IMR-90 (cell line): ENCODE results near the gene S100A5. TPM values are rescaled to one million over a fixed set of nuclear protein-coding genes. Genes with fewer than 3 reads are reported as not detected.

Experiments
- ATAC-seq: fragments of 200-7000 bp; cut with Tn5 transposase; 2 replicates; pipeline ENCODE4 v1.9.1; 2020; ENCODE audit warnings: low read depth, mild to moderate bottlenecking, moderate library complexity
- BruUV-seq: library from RNA; stranded (reverse); fragments of 400-500 nt; replicated peaks from 2 replicates; lab custom pipeline; 2021; lab: Mats Ljungman, UMichigan
- CTCF ChIA-PET: fragments of 300-600 bp; formaldehyde crosslinking; extraction: SDS; loops from one replicate; lab custom pipeline; 2021; ENCODE audit warnings: antibody characterized with exemption; lab: Yijun Ruan, JAX
- POLR2A ChIA-PET: fragments of 300-600 bp; sonication (Branson Sonifier 250); formaldehyde crosslinking; loops from one replicate; lab custom pipeline; 2022; ENCODE audit warnings: antibody characterized with exemption; ENCODE audit not compliant: unreplicated experiment; lab: Charles Lee
- DNase-seq: peaks from one replicate; pipeline ENCODE4 v3.0.0; 2013
- H2AFZ ChIP-seq: replicated peaks from 2 replicates; pipeline ENCODE3; 2013; ENCODE audit warnings: low read length, mild to moderate bottlenecking; ENCODE audit not compliant: poor library complexity
- H2AK5ac ChIP-seq: 2 replicates; pipeline ENCODE4 v1.6.1; 2013; ENCODE audit warnings: low read depth, low read length, inconsistent platforms
- H2AK9ac ChIP-seq: replicated peaks from 2 replicates; pipeline ENCODE3; 2013; ENCODE audit warnings: mild to moderate bottlenecking, low read depth, low read length, moderate library complexity; ENCODE audit not compliant: poor library complexity
- H2BK120ac ChIP-seq: 2 replicates; pipeline ENCODE4 v1.6.1; 2013; ENCODE audit warnings: low read depth, low read length, inconsistent platforms
- H2BK15ac ChIP-seq: 3 replicates; pipeline ENCODE4 v1.6.1; 2013; ENCODE audit warnings: low read depth, low read length, inconsistent platforms
- H2BK20ac ChIP-seq: 2 replicates; pipeline ENCODE4 v1.6.1; 2013; ENCODE audit warnings: low read depth, mild to moderate bottlenecking, inconsistent platforms, low read length, moderate library complexity
- H2BK5ac ChIP-seq: 2 replicates; pipeline ENCODE4 v1.6.1; 2013; ENCODE audit warnings: mild to moderate bottlenecking, low read depth, low read length, inconsistent platforms; ENCODE audit not compliant: poor library complexity, severe bottlenecking
- H3K14ac ChIP-seq: replicated peaks from 2 replicates; pipeline ENCODE4 v1.6.1; 2013; ENCODE audit warnings: low read depth, low read length, inconsistent platforms
- H3K18ac ChIP-seq: 2 replicates; pipeline ENCODE4 v1.6.1; 2013; ENCODE audit warnings: low read depth, low read length, control low read depth
- H3K23ac ChIP-seq: 2 replicates; pipeline ENCODE4 v1.6.1; 2013; ENCODE audit warnings: low read depth, low read length, inconsistent platforms
- H3K27ac ChIP-seq: 2 replicates; pipeline ENCODE4 v1.5.1; 2013; ENCODE audit warnings: mild to moderate bottlenecking, control low read depth, low read length; ENCODE audit not compliant: insufficient read depth
- H3K27me3 ChIP-seq: 2 replicates; pipeline ENCODE4 v1.6.1; 2013; ENCODE audit warnings: low read length; ENCODE audit not compliant: control insufficient read depth, insufficient read depth
- H3K36me3 ChIP-seq: 2 replicates; pipeline ENCODE4 v1.6.1; 2013; ENCODE audit warnings: low read length, mixed read lengths; ENCODE audit not compliant: control insufficient read depth, insufficient read depth
- H3K4ac ChIP-seq: 2 replicates; pipeline ENCODE4 v1.6.1; 2013; ENCODE audit warnings: low read depth, low read length, inconsistent platforms
- H3K4me1 ChIP-seq: 2 replicates; pipeline ENCODE4 v1.6.1; 2013; ENCODE audit warnings: low read length, mixed read lengths; ENCODE audit not compliant: control insufficient read depth, insufficient read depth
- H3K4me2 ChIP-seq: 2 replicates; pipeline ENCODE4 v1.6.1; 2013; ENCODE audit warnings: low read depth, mild to moderate bottlenecking, control low read depth, low read length, moderate library complexity
- H3K4me3 ChIP-seq: 2 replicates; pipeline ENCODE4 v1.5.1; 2013; ENCODE audit warnings: low read depth, mild to moderate bottlenecking, control low read depth, low read length, moderate library complexity; ENCODE audit not compliant: insufficient read depth
- H3K56ac ChIP-seq: 2 replicates; pipeline ENCODE4 v1.6.1; 2013; ENCODE audit warnings: low read length, inconsistent platforms; ENCODE audit not compliant: insufficient read depth; ENCODE audit errors: extremely low read depth
- H3K79me1 ChIP-seq, 2 experiments: 2 replicates each; pipeline ENCODE4 v1.6.1; 2013; ENCODE audit warnings: low read length in 2 of 2, inconsistent platforms in 1 of 2, low read depth in 1 of 2
- H3K9ac ChIP-seq: 2 replicates; pipeline ENCODE4 v1.6.1; 2013; ENCODE audit warnings: low read depth, low read length, control low read depth
- H3K9me1 ChIP-seq: 2 replicates; pipeline ENCODE4 v1.6.1; 2013; ENCODE audit warnings: low read length, inconsistent platforms; ENCODE audit not compliant: insufficient read depth
- H3K9me3 ChIP-seq: 2 replicates; pipeline ENCODE4 v1.6.1; 2013; ENCODE audit warnings: low read length; ENCODE audit not compliant: control insufficient read depth, insufficient read depth
- H4K20me1 ChIP-seq: 2 replicates; pipeline ENCODE4 v1.6.1; 2013; ENCODE audit warnings: low read length, inconsistent platforms; ENCODE audit not compliant: insufficient read depth
- H4K5ac ChIP-seq: 2 replicates; pipeline ENCODE4 v1.6.1; 2013; ENCODE audit warnings: mild to moderate bottlenecking, low read depth, low read length, control low read depth
- H4K8ac ChIP-seq, 2 experiments: 2 replicates each; pipeline ENCODE4 v1.6.1; 2013; ENCODE audit warnings: low read depth in 2 of 2, low read length in 2 of 2, control low read depth in 1 of 2, inconsistent platforms in 1 of 2
- H4K91ac ChIP-seq: 2 replicates; pipeline ENCODE4 v1.6.1; 2013; ENCODE audit warnings: low read depth, low read length, inconsistent platforms; ENCODE audit not compliant: insufficient read depth
- BHLHE40 ChIP-seq: fragments of 150-350 bp; IDR thresholded peaks from 2 replicates; pipeline ENCODE4 v1.6.1; 2016; ENCODE audit warnings: mild to moderate bottlenecking, low read depth, low read length
- CEBPB ChIP-seq: IDR thresholded peaks from 2 replicates; pipeline ENCODE4 v1.6.1; 2012; ENCODE audit warnings: low read depth, low read length, improper control_type of control experiment
- CHD1 ChIP-seq: IDR thresholded peaks from 2 replicates; pipeline ENCODE4 v1.6.1; 2012; ENCODE audit warnings: low read depth, low read length, improper control_type of control experiment
- FOS ChIP-seq: fragments of 150-350 bp; IDR thresholded peaks from 2 replicates; pipeline ENCODE4 v1.6.1; 2016; ENCODE audit warnings: low read depth, low read length
- MAFK ChIP-seq: IDR thresholded peaks from 2 replicates; pipeline ENCODE4 v1.6.1; 2012; ENCODE audit warnings: low read depth, low read length, improper control_type of control experiment
- MAZ ChIP-seq: IDR thresholded peaks from 2 replicates; pipeline ENCODE4 v1.6.1; 2012; ENCODE audit warnings: low read depth, mild to moderate bottlenecking, low read length, improper control_type of control experiment, moderate library complexity, borderline replicate concordance
- MXI1 ChIP-seq: IDR thresholded peaks from 2 replicates; pipeline ENCODE4 v1.6.1; 2012; ENCODE audit warnings: low read depth, mild to moderate bottlenecking, low read length, moderate library complexity, borderline replicate concordance
- NFE2L2 ChIP-seq: fragments of 150-350 bp; IDR thresholded peaks from 2 replicates; pipeline ENCODE4 v1.6.1; 2016; ENCODE audit warnings: low read depth, mild to moderate bottlenecking, low read length
- POLR2A ChIP-seq: IDR thresholded peaks from 2 replicates; pipeline ENCODE4 v1.6.1; 2012; ENCODE audit warnings: mild to moderate bottlenecking, low read depth, low read length
- RAD21 ChIP-seq: IDR thresholded peaks from 2 replicates; pipeline ENCODE4 v1.6.1; 2012; ENCODE audit warnings: low read length, improper control_type of control experiment
- RCOR1 ChIP-seq: IDR thresholded peaks from 2 replicates; pipeline ENCODE4 v1.6.1; 2012; ENCODE audit warnings: mild to moderate bottlenecking, low read length, improper control_type of control experiment; ENCODE audit not compliant: insufficient replicate concordance
- RFX5 ChIP-seq: IDR thresholded peaks from 2 replicates; pipeline ENCODE4 v1.8.0; 2012; ENCODE audit warnings: low read depth, mild to moderate bottlenecking, low read length, moderate library complexity
- SMC3 ChIP-seq: fragments of 150-350 bp; IDR thresholded peaks from 2 replicates; pipeline ENCODE4 v1.6.1; 2016; ENCODE audit warnings: low read depth, mild to moderate bottlenecking, antibody characterized with exemption, low read length, moderate library complexity
- WGBS, 2 experiments: methylation state at CpG; one replicate each; pipeline versions ENCODE4 v1.1.5 to v1.1.7; 2013; ENCODE audit warnings: missing lambda C conversion rate in 2 of 2; ENCODE audit not compliant: insufficient read length in 1 of 2; ENCODE audit errors: extremely low coverage in 2 of 2; 5-methylcytosine and 5-hydroxymethylcytosine counted together
- dilution Hi-C: fragments of 300-500 bp; cut with HindIII; formaldehyde crosslinking; loops from one replicate; pipeline ENCODE4 v1.14.3; 2018; ENCODE audit warnings: low sequenced_read_pairs; ENCODE audit not compliant: unreplicated experiment
- in situ Hi-C: fragments of 300-500 bp; cut with MboI; formaldehyde crosslinking; loops from 3 replicates; pipeline ENCODE4 v1.14.3; 2019; ENCODE audit warnings: low sequenced_read_pairs, inconsistent platforms, mixed read lengths
- intact Hi-C: fragments of 100-400 bp; cut with micrococcal nuclease; formaldehyde crosslinking; loops from 2 replicates; pipeline ENCODE4 v1.10.0; 2022
- polyA plus RNA-seq, 3 experiments: library from polyadenylated mRNA; depleted of rRNA; stranded (reverse); fragments of >200 nt; gene quantifications; 2 replicates each; pipeline ENCODE4 v1.2.3, GENCODE V29; 2012; ENCODE audit warnings: low replicate concordance in 1 of 3
- total RNA-seq: library from RNA; depleted of rRNA; stranded (reverse); fragments of >200 nt; gene quantifications from 2 replicates; pipeline ENCODE4 v1.2.3, GENCODE V29; 2012
- TF ChIP-seq, protein P1 (sequence below): fragments of 150-350 bp; IDR thresholded peaks from 2 replicates; pipeline ENCODE4 v1.6.1; 2017; ENCODE audit warnings: mild to moderate bottlenecking, antibody characterized with exemption, low read length, low read depth
- TF ChIP-seq, protein P2 (sequence below): fragments of 150-350 bp; IDR thresholded peaks from 2 replicates; pipeline ENCODE4 v1.6.1; 2016; ENCODE audit warnings: low read depth, mild to moderate bottlenecking, low read length, moderate library complexity, borderline replicate concordance
- TF ChIP-seq, protein P3 (sequence below): conservative IDR thresholded peaks from 2 replicates; pipeline ENCODE4 v1.5.1; 2012; ENCODE audit warnings: mild to moderate bottlenecking, low read depth, low read length, improper control_type of control experiment

S100A5 gene
- total and polyA plus RNA-seq, 2 of the 4 experiments (the other 2 are of a cell fraction), result 0.27 TPM; not detected in 1

DNA sequence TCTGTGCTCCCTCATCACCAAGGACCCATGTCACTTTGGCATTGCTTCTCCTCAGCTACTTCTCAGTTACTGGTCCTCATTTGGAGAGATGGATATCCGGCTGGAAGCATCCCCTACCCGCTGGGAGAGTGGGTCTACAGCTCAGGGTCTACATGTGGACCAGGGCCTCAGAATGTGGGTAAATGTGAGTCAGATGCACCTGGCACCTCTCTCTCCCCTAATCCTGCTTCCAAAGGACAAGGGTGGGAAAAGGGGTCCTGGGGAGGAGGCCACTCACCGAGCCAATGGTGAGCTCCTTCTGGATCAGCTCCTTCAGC is 5.9 kb downstream of the S100A5 start:
- H2AFZ ChIP-seq, result peak overlapping the region; percentile 78
- H4K91ac ChIP-seq, result peak overlapping the region; percentile 96
- peak overlapping the region; percentile 22; the same call in 1 of the 3 replicates for H2BK15ac ChIP-seq
- H4K5ac ChIP-seq, result peak overlapping the region; percentile 56
- peak overlapping the region; percentile 91; the same call in 1 of the 2 replicates for H3K18ac ChIP-seq
- no peak for DNase-seq
- peak overlapping the region; percentile 96 for H2BK5ac ChIP-seq
- no peaks in the 10 kb centered on the region for H3K9me3 ChIP-seq
- H4K8ac ChIP-seq, result peak overlapping the region; percentile 76 to 81
- peaks cover 5 to 65% of the 10 kb centered on the region in 2 experiments; a peak in 3 of 4 replicates for H3K79me1 ChIP-seq
- H3K14ac ChIP-seq, result peak overlapping the region; percentile 99
- WGBS, 2 experiments, result no CpG with 5 or more reads among the region's 3 CpGs
- in situ Hi-C loops (loop anchor here (5.0 to 25.0 kb wide), 2 partner anchors 32 to 427 kb away; partner anchors contain the start of genes CREB3L4, CRTC2, S100A2 and SLC39A1), dilution Hi-C loops (no loop called here), intact Hi-C loops (loop anchor here (5.0 kb wide), 2 partner anchors 92 to 137 kb away; partner anchors contain the start of genes ILF2, S100A1 and S100A13)
- H2AK9ac ChIP-seq, result peak overlapping the region; percentile 100
- no peaks in the 10 kb centered on the region for H3K27me3 ChIP-seq
- peak overlapping the region; percentile 97 for H3K9ac ChIP-seq
- TF ChIP-seq MAFK (no peak), RFX5 (no peak), CEBPB (no peak), CHD1 (no peak), FOS (no peak), RCOR1 (no peak), BHLHE40 (no peak), MXI1 (no peak), NFE2L2 (no peak), SMC3 (no peak), POLR2A (no peak), MAZ (no peak), RAD21 (no peak)
- TF ChIP-seq, protein P1, sequence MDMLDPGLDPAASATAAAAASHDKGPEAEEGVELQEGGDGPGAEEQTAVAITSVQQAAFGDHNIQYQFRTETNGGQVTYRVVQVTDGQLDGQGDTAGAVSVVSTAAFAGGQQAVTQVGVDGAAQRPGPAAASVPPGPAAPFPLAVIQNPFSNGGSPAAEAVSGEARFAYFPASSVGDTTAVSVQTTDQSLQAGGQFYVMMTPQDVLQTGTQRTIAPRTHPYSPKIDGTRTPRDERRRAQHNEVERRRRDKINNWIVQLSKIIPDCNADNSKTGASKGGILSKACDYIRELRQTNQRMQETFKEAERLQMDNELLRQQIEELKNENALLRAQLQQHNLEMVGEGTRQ, result no peak
- TF ChIP-seq, protein P2, sequence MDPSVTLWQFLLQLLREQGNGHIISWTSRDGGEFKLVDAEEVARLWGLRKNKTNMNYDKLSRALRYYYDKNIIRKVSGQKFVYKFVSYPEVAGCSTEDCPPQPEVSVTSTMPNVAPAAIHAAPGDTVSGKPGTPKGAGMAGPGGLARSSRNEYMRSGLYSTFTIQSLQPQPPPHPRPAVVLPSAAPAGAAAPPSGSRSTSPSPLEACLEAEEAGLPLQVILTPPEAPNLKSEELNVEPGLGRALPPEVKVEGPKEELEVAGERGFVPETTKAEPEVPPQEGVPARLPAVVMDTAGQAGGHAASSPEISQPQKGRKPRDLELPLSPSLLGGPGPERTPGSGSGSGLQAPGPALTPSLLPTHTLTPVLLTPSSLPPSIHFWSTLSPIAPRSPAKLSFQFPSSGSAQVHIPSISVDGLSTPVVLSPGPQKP, result no peak
- TF ChIP-seq, protein P3, sequence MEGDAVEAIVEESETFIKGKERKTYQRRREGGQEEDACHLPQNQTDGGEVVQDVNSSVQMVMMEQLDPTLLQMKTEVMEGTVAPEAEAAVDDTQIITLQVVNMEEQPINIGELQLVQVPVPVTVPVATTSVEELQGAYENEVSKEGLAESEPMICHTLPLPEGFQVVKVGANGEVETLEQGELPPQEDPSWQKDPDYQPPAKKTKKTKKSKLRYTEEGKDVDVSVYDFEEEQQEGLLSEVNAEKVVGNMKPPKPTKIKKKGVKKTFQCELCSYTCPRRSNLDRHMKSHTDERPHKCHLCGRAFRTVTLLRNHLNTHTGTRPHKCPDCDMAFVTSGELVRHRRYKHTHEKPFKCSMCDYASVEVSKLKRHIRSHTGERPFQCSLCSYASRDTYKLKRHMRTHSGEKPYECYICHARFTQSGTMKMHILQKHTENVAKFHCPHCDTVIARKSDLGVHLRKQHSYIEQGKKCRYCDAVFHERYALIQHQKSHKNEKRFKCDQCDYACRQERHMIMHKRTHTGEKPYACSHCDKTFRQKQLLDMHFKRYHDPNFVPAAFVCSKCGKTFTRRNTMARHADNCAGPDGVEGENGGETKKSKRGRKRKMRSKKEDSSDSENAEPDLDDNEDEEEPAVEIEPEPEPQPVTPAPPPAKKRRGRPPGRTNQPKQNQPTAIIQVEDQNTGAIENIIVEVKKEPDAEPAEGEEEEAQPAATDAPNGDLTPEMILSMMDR, result no peak
- ATAC-seq, result no peak
- H3K4me2 ChIP-seq, result peak overlapping the region; percentile 90
- peaks cover 28% of the 10 kb centered on the region for H3K9me1 ChIP-seq
- H3K4me1 ChIP-seq, result peaks cover 28% of the 10 kb centered on the region
- H2AK5ac ChIP-seq, result peak overlapping the region; percentile 99
- peak overlapping the region; percentile 82 for H3K4me3 ChIP-seq
- peak overlapping the region; percentile 81 for H2BK120ac ChIP-seq
- peak overlapping the region; percentile 99 for H3K23ac ChIP-seq
- peaks cover 18% of the 10 kb centered on the region for H4K20me1 ChIP-seq
- POLR2A ChIA-PET, result interaction anchor here (1.0 to 3.9 kb wide), 7 partner anchors 9 to 93 kb away, joined by 4 to 34 read pairs (median 6); partner anchors contain the start of genes S100A13, S100A16 and S100A2
- peak overlapping the region; percentile 96 for H3K56ac ChIP-seq
- peak overlapping the region; percentile 91 for H3K27ac ChIP-seq
- peak overlapping the region; percentile 99 for H3K4ac ChIP-seq
- H2BK20ac ChIP-seq, result peak overlapping the region; percentile 6; the same call in 1 of the 2 replicates
- H3K36me3 ChIP-seq, result peaks cover 11% of the 10 kb centered on the region
- BruUV-seq, result no TSS peak
- CTCF ChIA-PET, result interaction anchor here (1.1 to 2.4 kb wide), 3 partner anchors 24 to 34 kb away, joined by 5 to 13 read pairs (median 8); no protein-coding TSS in a partner anchor
